Nephron progenitor cell (in vitro differentiated cells): Measurements from ENCODE around the gene CBL.

Source experiments
- DNase-seq: peaks from one replicate; pipeline ENCODE4 v3.0.0; 2021
- H3K27ac Mint-ChIP-seq: 2 replicates; pipeline ENCODE4 v1.8.0; 2021; ENCODE audit warnings: mild to moderate bottlenecking, moderate library complexity, mixed read lengths
- H3K27me3 Mint-ChIP-seq: 2 replicates; pipeline ENCODE4 v1.8.0; 2021; ENCODE audit warnings: mild to moderate bottlenecking, low read depth, mixed read lengths; ENCODE audit not compliant: poor library complexity
- H3K36me3 Mint-ChIP-seq: 2 replicates; pipeline ENCODE4 v1.8.0; 2021; ENCODE audit warnings: low read depth, mixed read lengths
- H3K4me1 Mint-ChIP-seq: 2 replicates; pipeline ENCODE4 v1.8.0; 2021; ENCODE audit warnings: mixed read lengths
- H3K4me3 Mint-ChIP-seq: 2 replicates; pipeline ENCODE4 v1.8.0; 2021; ENCODE audit warnings: mild to moderate bottlenecking, moderate library complexity, mixed read lengths
- H3K9me3 Mint-ChIP-seq: 2 replicates; pipeline ENCODE4 v1.8.0; 2021; ENCODE audit warnings: mild to moderate bottlenecking, moderate library complexity, mixed read lengths
- CTCF ChIP-seq: fragments of 200-600 bp; sonication (generic); IDR thresholded peaks from 2 replicates; pipeline ENCODE4 v1.5.0; 2021; ENCODE audit warnings: antibody characterized with exemption

The CBL gene

DNA sequence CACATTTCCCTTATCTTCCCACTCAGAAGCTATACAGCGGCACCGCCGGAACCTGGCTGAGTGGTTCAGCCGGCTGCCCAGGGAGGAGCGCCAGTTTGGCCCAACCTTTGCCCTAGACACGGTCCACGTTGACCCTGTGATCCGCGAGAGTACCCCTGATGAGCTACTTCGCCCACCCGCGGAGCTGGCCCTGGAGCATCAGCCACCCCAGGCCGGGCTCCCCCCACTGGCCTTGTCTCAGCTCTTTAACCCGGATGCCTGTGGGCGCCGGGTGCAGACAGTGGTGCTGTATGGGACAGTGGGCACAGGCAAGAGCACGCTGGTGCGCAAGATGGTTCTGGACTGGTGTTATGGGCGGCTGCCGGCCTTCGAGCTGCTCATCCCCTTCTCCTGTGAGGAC, 32.7 kb upstream of the CBL start:
- Mint-ChIP-seq H3K27ac (no peak overlapping the region), H3K9me3 (no peaks in the 10 kb centered on the region), H3K4me3 (no peak overlapping the region), H3K36me3 (peaks cover 7% of the 10 kb centered on the region), H3K4me1 (peaks cover 40% of the 10 kb centered on the region), H3K27me3 (no peaks in the 10 kb centered on the region)
- no peak for TF ChIP-seq CTCF
- DNase-seq: no peak

GRCh38 chr11:119175493-119176077, 30.6 kb upstream of the CBL start:
- Mint-ChIP-seq H3K4me3 (no peak overlapping the region), H3K9me3 (no peaks in the 10 kb centered on the region), H3K36me3 (peaks cover 16% of the 10 kb centered on the region), H3K27me3 (no peaks in the 10 kb centered on the region), H3K27ac (peak overlapping the region; percentile 87), H3K4me1 (peaks cover 26% of the 10 kb centered on the region)
- DNase-seq: no peak
- no peak for TF ChIP-seq CTCF

DNA sequence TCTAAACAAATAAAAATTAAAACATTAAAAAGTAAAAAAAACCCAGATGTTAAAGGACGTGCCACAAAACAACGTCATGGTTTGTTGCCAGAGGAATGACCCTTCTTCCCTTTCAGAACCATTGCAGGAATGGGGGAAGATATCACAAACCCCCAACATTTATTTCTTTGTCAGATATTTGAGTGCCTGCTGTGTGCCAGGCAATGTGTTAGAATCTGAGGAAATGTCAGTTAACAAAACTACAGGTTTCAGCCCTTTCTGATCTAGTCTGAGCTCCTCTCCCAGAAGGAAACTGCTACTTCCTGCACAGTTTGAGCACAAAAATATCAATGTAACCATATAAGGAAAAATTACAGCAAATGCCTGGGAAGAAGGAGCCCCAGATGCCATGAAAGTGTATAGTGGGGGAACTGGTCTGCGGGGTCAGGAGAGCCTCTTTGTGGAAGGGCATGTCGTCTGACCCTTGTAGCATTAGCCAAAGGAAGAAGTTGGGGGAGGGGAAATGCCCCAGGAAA, 27.9 kb upstream of the CBL start:
- Mint-ChIP-seq H3K27ac (peak overlapping the region; percentile 65), H3K36me3 (peaks cover 20% of the 10 kb centered on the region), H3K9me3 (no peaks in the 10 kb centered on the region), H3K4me3 (no peak overlapping the region), H3K27me3 (no peaks in the 10 kb centered on the region), H3K4me1 (peaks cover 17% of the 10 kb centered on the region)
- no peak for DNase-seq
- no peak for TF ChIP-seq CTCF

- Mint-ChIP-seq H3K36me3 (peaks cover 27% of the 10 kb centered on the region), H3K9me3 (no peaks in the 10 kb centered on the region), H3K27ac (no peak overlapping the region), H3K4me3 (no peak overlapping the region), H3K27me3 (peaks cover under 1% of the 10 kb centered on the region), H3K4me1 (peaks cover 17% of the 10 kb centered on the region)
- no peak for TF ChIP-seq CTCF
- no peak for DNase-seq
Observed at GRCh38 chr11:119179342-119179741, 26.8 kb upstream of the CBL start.

DNA sequence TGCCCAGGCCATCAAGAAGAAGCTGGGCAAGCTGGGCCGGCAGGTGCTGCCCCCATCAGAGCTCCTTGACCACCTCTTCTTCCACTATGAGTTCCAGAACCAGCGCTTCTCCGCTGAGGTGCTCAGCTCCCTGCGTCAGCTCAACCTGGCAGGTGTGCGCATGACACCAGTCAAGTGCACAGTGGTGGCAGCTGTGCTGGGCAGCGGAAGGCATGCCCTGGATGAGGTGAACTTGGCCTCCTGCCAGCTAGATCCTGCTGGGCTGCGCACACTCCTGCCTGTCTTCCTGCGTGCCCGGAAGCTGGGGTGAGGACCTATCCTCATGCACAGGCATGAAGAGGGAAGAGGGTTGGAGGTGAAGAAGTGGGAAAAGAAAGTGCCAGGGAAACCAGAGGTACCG, 26.2 kb upstream of the CBL start:
- no peaks in the 10 kb centered on the region for H3K9me3 Mint-ChIP-seq
- DNase-seq: no peak
- H3K27ac Mint-ChIP-seq: no peak overlapping the region
- H3K4me3 Mint-ChIP-seq: no peak overlapping the region
- H3K4me1 Mint-ChIP-seq: peaks cover 17% of the 10 kb centered on the region
- peaks cover 29% of the 10 kb centered on the region for H3K36me3 Mint-ChIP-seq
- peaks cover 5% of the 10 kb centered on the region for H3K27me3 Mint-ChIP-seq
- TF ChIP-seq CTCF: no peak
